Neural progenitor cell (in vitro differentiated cells): ENCODE data around the gene HAL.

Experiments
- EZH2 ChIP-seq: fragments of 200-600 bp; sonication (generic); IDR thresholded peaks from 2 replicates; pipeline ENCODE4 v1.6.1; 2017; ENCODE audit warnings: antibody characterized with exemption, mild to moderate bottlenecking, moderate library complexity
- EZH2phosphoT487 ChIP-seq: fragments of 200-600 bp; sonication (generic); IDR thresholded peaks from 2 replicates; pipeline ENCODE4 v1.6.1; 2017; ENCODE audit warnings: antibody characterized with exemption
- TF ChIP-seq, protein P1 (sequence below): fragments of 200-600 bp; sonication (generic); IDR thresholded peaks from 2 replicates; pipeline ENCODE4 v1.5.1; 2017; ENCODE audit warnings: antibody characterized with exemption, mild to moderate bottlenecking

- TF ChIP-seq, protein P1, sequence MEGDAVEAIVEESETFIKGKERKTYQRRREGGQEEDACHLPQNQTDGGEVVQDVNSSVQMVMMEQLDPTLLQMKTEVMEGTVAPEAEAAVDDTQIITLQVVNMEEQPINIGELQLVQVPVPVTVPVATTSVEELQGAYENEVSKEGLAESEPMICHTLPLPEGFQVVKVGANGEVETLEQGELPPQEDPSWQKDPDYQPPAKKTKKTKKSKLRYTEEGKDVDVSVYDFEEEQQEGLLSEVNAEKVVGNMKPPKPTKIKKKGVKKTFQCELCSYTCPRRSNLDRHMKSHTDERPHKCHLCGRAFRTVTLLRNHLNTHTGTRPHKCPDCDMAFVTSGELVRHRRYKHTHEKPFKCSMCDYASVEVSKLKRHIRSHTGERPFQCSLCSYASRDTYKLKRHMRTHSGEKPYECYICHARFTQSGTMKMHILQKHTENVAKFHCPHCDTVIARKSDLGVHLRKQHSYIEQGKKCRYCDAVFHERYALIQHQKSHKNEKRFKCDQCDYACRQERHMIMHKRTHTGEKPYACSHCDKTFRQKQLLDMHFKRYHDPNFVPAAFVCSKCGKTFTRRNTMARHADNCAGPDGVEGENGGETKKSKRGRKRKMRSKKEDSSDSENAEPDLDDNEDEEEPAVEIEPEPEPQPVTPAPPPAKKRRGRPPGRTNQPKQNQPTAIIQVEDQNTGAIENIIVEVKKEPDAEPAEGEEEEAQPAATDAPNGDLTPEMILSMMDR, result no peak
- TF ChIP-seq EZH2 (no peak), EZH2phosphoT487 (no peak)
Observed at GRCh38 chr12:96000858-96001257, 4.7 kb upstream of the HAL start.
